SK-N-SH (cell line): ENCODE results near the gene ZFYVE9. TPM values are rescaled to one million over a fixed set of nuclear protein-coding genes. Genes with fewer than 3 reads are reported as not detected.

Experiments used
- CTCF ChIA-PET: fragments of 300-600, 350-600 bp; formaldehyde crosslinking; extraction: SDS; loops from one replicate; lab custom pipeline; 2021; lab: Yijun Ruan, JAX
- POLR2A ChIA-PET: fragments of 350-600 bp; sonication (Branson Sonifier 250); formaldehyde crosslinking; extraction: SDS; loops from one replicate; lab custom pipeline; 2020; ENCODE audit warnings: antibody characterized with exemption, inconsistent platforms; lab: Yijun Ruan, JAX
- DNase-seq: peaks from one replicate; pipeline ENCODE4 v3.0.0; 2012
- H2AFZ ChIP-seq: fragments of 200-600 bp; sonication (generic); 2 replicates; pipeline ENCODE4 v1.8.1; 2016; ENCODE audit warnings: antibody characterized with exemption, mild to moderate bottlenecking, low read depth
- H3F3A ChIP-seq: fragments of 200-600 bp; sonication (generic); replicated peaks from 2 replicates; pipeline ENCODE3; 2016; ENCODE audit warnings: antibody characterized with exemption, mild to moderate bottlenecking; ENCODE audit not compliant: insufficient read depth
- H3K27ac ChIP-seq, 2 experiments: fragments of 200-500 bp in 1 of 2; fragments of 200-600 bp in 1 of 2; sonication (Bioruptor generic) in 1 of 2; sonication (generic), shearing (Covaris generic) in 1 of 2; 2 replicates each; pipeline versions ENCODE4 v1.5.1 to v1.6.1; 2014 to 2016; ENCODE audit warnings: low read depth in 2 of 2, inconsistent platforms in 1 of 2, low read length in 1 of 2, mild to moderate bottlenecking in 1 of 2, mixed read lengths in 1 of 2
- H3K27me3 ChIP-seq: fragments of 200-600 bp; sonication (generic), shearing (Covaris generic); 2 replicates; pipeline ENCODE4 v1.6.1; 2016; ENCODE audit warnings: mixed run types; ENCODE audit not compliant: insufficient read depth
- H3K36me3 ChIP-seq, 2 experiments: fragments of 200-500 bp in 1 of 2; fragments of 200-600 bp in 1 of 2; sonication (Bioruptor generic) in 1 of 2; sonication (generic) in 1 of 2; replicated peaks in 1 of 2; 2 replicates each; pipeline versions ENCODE3 to v1.5.1; 2014 to 2016; ENCODE audit warnings: low read length in 1 of 2, mild to moderate bottlenecking in 1 of 2; ENCODE audit not compliant: insufficient read depth in 2 of 2, control insufficient read depth in 1 of 2
- H3K4me1 ChIP-seq, 2 experiments: fragments of 200-500 bp in 1 of 2; fragments of 200-600 bp in 1 of 2; sonication (Bioruptor generic) in 1 of 2; sonication (generic), shearing (Covaris generic) in 1 of 2; 2 replicates each; pipeline versions ENCODE4 v1.5.1 to v1.6.1; 2014 to 2016; ENCODE audit warnings: low read depth in 1 of 2, low read length in 1 of 2, mixed run types in 1 of 2; ENCODE audit not compliant: insufficient read depth in 2 of 2, control insufficient read depth in 1 of 2
- H3K4me2 ChIP-seq: fragments of 200-600 bp; sonication (generic), shearing (Covaris generic); 2 replicates; pipeline ENCODE4 v1.6.1; 2017; ENCODE audit warnings: mixed run types
- H3K4me3 ChIP-seq, 2 experiments: fragments of 200-500 bp in 1 of 2; fragments of 200-600 bp in 1 of 2; sonication (Bioruptor generic) in 1 of 2; sonication (generic), shearing (Covaris generic) in 1 of 2; 2 replicates each; pipeline versions ENCODE4 v1.5.1 to v1.8.1; 2014 to 2016; ENCODE audit warnings: low read depth in 2 of 2, inconsistent platforms in 1 of 2, low read length in 1 of 2, mild to moderate bottlenecking in 1 of 2, mixed read lengths in 1 of 2, moderate library complexity in 1 of 2
- H3K79me2 ChIP-seq: fragments of 200-600 bp; sonication (generic); 2 replicates; pipeline ENCODE4 v1.8.1; 2017; ENCODE audit warnings: mild to moderate bottlenecking; ENCODE audit not compliant: insufficient read depth
- H3K9ac ChIP-seq: fragments of 200-600 bp; sonication (generic); 2 replicates; pipeline ENCODE4 v1.6.1; 2017; ENCODE audit warnings: mixed run types
- H3K9me2 ChIP-seq: fragments of 200-600 bp; sonication (generic); 2 replicates; pipeline ENCODE4 v1.6.1; 2017; ENCODE audit warnings: mixed run types
- H3K9me3 ChIP-seq: fragments of 200-600 bp; sonication (generic); 2 replicates; pipeline ENCODE4 v1.6.1; 2017; ENCODE audit warnings: mixed run types, mild to moderate bottlenecking, moderate library complexity
- H4K20me1 ChIP-seq: fragments of 200-600 bp; sonication (generic); 2 replicates; pipeline ENCODE4 v1.6.1; 2017; ENCODE audit warnings: mild to moderate bottlenecking, mixed run types; ENCODE audit not compliant: insufficient read depth
- CHD2 ChIP-seq: fragments of 150-350 bp; IDR thresholded peaks from 2 replicates; pipeline ENCODE4 v1.6.1; 2018; ENCODE audit warnings: low read length; ENCODE audit not compliant: partially characterized antibody
- CTCF ChIP-seq: fragments of 200-600 bp; sonication (generic); IDR thresholded peaks from 2 replicates; pipeline ENCODE4 v1.6.1; 2017; ENCODE audit warnings: antibody characterized with exemption, mild to moderate bottlenecking, moderate library complexity
- EP300 ChIP-seq, 2 experiments: IDR thresholded peaks; 2 replicates each; pipeline versions ENCODE4 v1.4.0 to v1.6.1; 2012; ENCODE audit warnings: borderline replicate concordance in 1 of 2, low read depth in 1 of 2, low read length in 1 of 2
- EZH2phosphoT487 ChIP-seq: fragments of 200-600 bp; sonication (generic); IDR thresholded peaks from 2 replicates; pipeline ENCODE4 v1.6.1; 2017; ENCODE audit warnings: low read depth, mixed run types, mild to moderate bottlenecking, antibody characterized with exemption, moderate library complexity, borderline replicate concordance
- FOSL2 ChIP-seq: IDR thresholded peaks from 2 replicates; pipeline ENCODE4 v1.4.0; 2012; ENCODE audit warnings: low read depth, mild to moderate bottlenecking, moderate library complexity, borderline replicate concordance
- FOXJ3 ChIP-seq: sonication (generic); formaldehyde crosslinking; IDR thresholded peaks from 2 replicates; pipeline ENCODE4 v1.5.1; 2020; ENCODE audit warnings: mild to moderate bottlenecking, missing genetic modification reagents
- FOXM1 ChIP-seq: IDR thresholded peaks from 2 replicates; pipeline ENCODE4 v1.4.0; 2012; ENCODE audit warnings: low read depth, mild to moderate bottlenecking
- GABPA ChIP-seq: IDR thresholded peaks from 2 replicates; pipeline ENCODE4 v1.4.0; 2012; ENCODE audit warnings: low read depth, mild to moderate bottlenecking
- JUND ChIP-seq: IDR thresholded peaks from 2 replicates; pipeline ENCODE4 v1.4.0; 2012
- MXI1 ChIP-seq: IDR thresholded peaks from 2 replicates; pipeline ENCODE4 v1.6.1; 2012; ENCODE audit warnings: mild to moderate bottlenecking, low read depth, low read length, improper control_type of control experiment
- NRF1 ChIP-seq: IDR thresholded peaks from 2 replicates; pipeline ENCODE4 v1.6.1; 2012; ENCODE audit warnings: low read depth, mild to moderate bottlenecking, low read length
- PBX3 ChIP-seq: IDR thresholded peaks from 2 replicates; pipeline ENCODE4; 2012
- POLR2AphosphoS5 ChIP-seq: IDR thresholded peaks from 2 replicates; pipeline ENCODE4 v1.6.1; 2012; ENCODE audit warnings: low read depth, low read length
- RXRA ChIP-seq: IDR thresholded peaks from 2 replicates; pipeline ENCODE4 v1.4.0; 2012; ENCODE audit warnings: low read depth, mild to moderate bottlenecking, borderline replicate concordance
- SIN3A ChIP-seq: IDR thresholded peaks from 2 replicates; pipeline ENCODE4 v1.6.1; 2012; ENCODE audit warnings: low read depth, mild to moderate bottlenecking, low read length, moderate library complexity, borderline replicate concordance
- USF1 ChIP-seq: IDR thresholded peaks from 2 replicates; pipeline ENCODE4 v1.4.0; 2012; ENCODE audit warnings: low read depth, borderline replicate concordance
- WGBS: methylation state at CpG from one replicate; pipeline ENCODE4 v1.1.6; 2017; ENCODE audit warnings: low lambda C conversion rate; 5-methylcytosine and 5-hydroxymethylcytosine counted together
- polyA plus RNA-seq, 3 experiments: library from polyadenylated mRNA; depleted of rRNA; stranded (reverse); fragments of >200 nt; gene quantifications; 2 replicates each; pipeline ENCODE4 v1.2.3, GENCODE V29; 2012

Gene ZFYVE9
- polyA plus RNA-seq, 1 of the 3 experiments (the other 2 are of a cell fraction): 4.1 TPM

DNA sequence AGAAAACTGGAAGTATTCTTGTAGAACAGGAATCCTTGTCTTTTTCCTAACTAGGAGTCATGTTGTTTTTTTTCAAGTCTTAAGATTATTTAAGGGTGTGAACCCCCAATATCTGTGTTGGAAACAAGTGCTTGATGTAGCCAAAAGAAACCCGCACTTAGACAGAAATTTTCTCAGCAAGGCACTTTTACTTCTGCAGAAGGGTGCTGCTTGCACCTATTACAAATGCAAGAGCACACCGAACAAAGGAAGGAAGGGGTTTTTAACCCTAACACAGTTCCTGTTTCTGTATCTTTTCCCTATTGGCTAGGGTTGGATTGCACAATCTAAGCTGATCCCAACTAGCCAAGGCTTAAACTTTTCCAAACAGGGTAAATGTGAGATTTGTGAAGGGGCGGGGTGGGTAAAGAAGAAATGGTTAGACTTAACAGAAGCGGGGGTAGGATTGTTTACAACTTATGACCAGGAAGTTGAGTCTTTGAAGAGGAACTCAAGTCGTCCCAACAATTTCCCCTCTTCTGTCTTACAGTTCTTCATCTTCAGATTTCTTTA, 75.1 kb downstream of the ZFYVE9 start:
- Histone ChIP-seq H3F3A (peaks cover 4% of the 10 kb centered on the region), H3K4me3 (no peak overlapping the region; a peak in 1 of 4 replicates), H3K9ac (no peak overlapping the region), H3K9me3 (0 out of 2 replicates have a peak, but pooled peaks cover 4% of the 10 kb centered on the region), H4K20me1 (no peaks in the 10 kb centered on the region), H3K9me2 (no peaks in the 10 kb centered on the region), H3K27me3 (no peaks in the 10 kb centered on the region), H3K36me3 (peaks cover 9 to 18% of the 10 kb centered on the region in 2 experiments), H3K79me2 (no peaks in the 10 kb centered on the region; the same call in 1 of the 2 replicates), H2AFZ (no peak overlapping the region), H3K4me2 (no peak overlapping the region), H3K4me1 (no peaks in the 10 kb centered on the region), H3K27ac (no peak overlapping the region)
- no peak for DNase-seq
- 96% methylated on average over 5 of the region's 5 CpGs for WGBS
- POLR2A ChIA-PET: no interaction called here
- TF ChIP-seq FOSL2 (no peak), EP300 (IDR thresholded peaks at IDR 0.05; ENCODE audit: borderline replicate concordance in 1 of 2, low read depth in 1 of 2, low read length in 1 of 2) (no peak), FOXJ3 (CRISPR knock-in tag) (no peak), CHD2 (no peak), FOXM1 (no peak), PBX3 (no peak), MXI1 (no peak), USF1 (no peak), SIN3A (no peak), JUND (no peak), POLR2AphosphoS5 (no peak), GABPA (no peak), EZH2phosphoT487 (no peak), NRF1 (no peak), CTCF (no peak), RXRA (no peak)
- CTCF ChIA-PET: no interaction called here
